Caco-2 (cell line): ENCODE data around the gene ANKRD2. TPM values are rescaled to one million over a fixed set of nuclear protein-coding genes. Genes with fewer than 3 reads are reported as not detected.

Source experiments
- BruUV-seq: library from RNA; stranded (reverse); fragments of 400-500 nt; replicated peaks from 2 replicates; lab custom pipeline; 2021; lab: Mats Ljungman, UMichigan
- CTCF ChIA-PET: fragments of 300-600 bp; sonication (Branson Sonifier 250); formaldehyde crosslinking; loops from one replicate; lab custom pipeline; 2022; ENCODE audit warnings: antibody characterized with exemption; lab: Charles Lee
- POLR2A ChIA-PET: fragments of 300-600 bp; sonication (Branson Sonifier 250); formaldehyde crosslinking; loops from one replicate; lab custom pipeline; 2022; ENCODE audit warnings: antibody characterized with exemption; lab: Charles Lee
- DNase-seq, 2 experiments: peaks; one replicate each; pipeline versions ENCODE4 v3.0.0 to v3.0.0-alpha.2; 2020 to 2022
- H3K27me3 ChIP-seq: replicated peaks from 2 replicates; pipeline ENCODE4 v1.6.0; 2011; ENCODE audit warnings: low read length; ENCODE audit not compliant: control insufficient read depth, insufficient read depth
- H3K36me3 ChIP-seq: 2 replicates; pipeline ENCODE4 v1.5.1; 2011; ENCODE audit warnings: low read length; ENCODE audit not compliant: control insufficient read depth, insufficient read depth
- H3K4me1 ChIP-seq: fragments of 250-450 bp; sonication (Bioruptor Pico); 2 replicates; pipeline ENCODE4 v1.5.1; 2020; ENCODE audit warnings: mild to moderate bottlenecking
- H3K4me3 ChIP-seq: 2 replicates; pipeline ENCODE4 v1.5.1; 2011; ENCODE audit warnings: low read depth, mild to moderate bottlenecking, control low read depth, low read length
- H3K9me3 ChIP-seq: fragments of 250-450 bp; sonication (Bioruptor Pico); 2 replicates; pipeline ENCODE4 v1.5.1; 2020; ENCODE audit warnings: mild to moderate bottlenecking, moderate library complexity
- H3K27ac Mint-ChIP-seq: one replicate; pipeline ENCODE4 v1.8.0; 2022; ENCODE audit warnings: mixed read lengths; ENCODE audit not compliant: unreplicated experiment
- H3K27me3 Mint-ChIP-seq: one replicate; pipeline ENCODE4 v1.8.0; 2022; ENCODE audit warnings: mixed read lengths; ENCODE audit not compliant: insufficient read depth, unreplicated experiment
- H3K36me3 Mint-ChIP-seq: one replicate; pipeline ENCODE4 v1.8.0; 2022; ENCODE audit warnings: mild to moderate bottlenecking, mixed read lengths; ENCODE audit not compliant: insufficient read depth, unreplicated experiment
- H3K4me1 Mint-ChIP-seq: one replicate; pipeline ENCODE4 v1.8.0; 2022; ENCODE audit warnings: low read depth, mixed read lengths; ENCODE audit not compliant: unreplicated experiment
- H3K4me3 Mint-ChIP-seq: one replicate; pipeline ENCODE4 v1.8.0; 2022; ENCODE audit warnings: mild to moderate bottlenecking, moderate library complexity, mixed read lengths; ENCODE audit not compliant: unreplicated experiment
- H3K9me3 Mint-ChIP-seq: one replicate; pipeline ENCODE4 v1.8.0; 2022; ENCODE audit warnings: mixed read lengths; ENCODE audit not compliant: unreplicated experiment
- CTCF ChIP-seq, 2 experiments: fragments of 200-600 bp in 1 of 2; IDR thresholded peaks; 1 replicate in 1 of 2; 2 replicates in 1 of 2; pipeline versions ENCODE4 v1.5.1 to v1.8.0; 2011 to 2022; ENCODE audit warnings: antibody characterized with exemption in 1 of 2, control low read depth in 1 of 2, inconsistent platforms in 1 of 2, low read depth in 1 of 2, low read length in 1 of 2, mild to moderate bottlenecking in 1 of 2, moderate library complexity in 1 of 2; ENCODE audit not compliant: insufficient read depth in 1 of 2, severe bottlenecking in 1 of 2, unreplicated experiment in 1 of 2
- intact Hi-C: fragments of 100-400 bp; cut with micrococcal nuclease; formaldehyde crosslinking; loops from one replicate; pipeline ENCODE4 v1.10.0; 2022; ENCODE audit not compliant: unreplicated experiment
- total RNA-seq: library from RNA; stranded (reverse); gene quantifications from 2 replicates; pipeline ENCODE4 v1.2.3, GENCODE V29; 2022

The ANKRD2 gene
- total RNA-seq, 1 experiment from 2014 or later = not detected

GRCh38 chr10:97582169-97582568 is 9.6 kb downstream of the ANKRD2 start:
- H3K36me3 ChIP-seq = no peaks in the 10 kb centered on the region
- H3K9me3 Mint-ChIP-seq = no peaks in the 10 kb centered on the region
- ChIA-PET CTCF (no interaction called here), POLR2A (no interaction called here)
- H3K4me1 Mint-ChIP-seq = peaks cover 10% of the 10 kb centered on the region
- H3K4me3 ChIP-seq = no peak overlapping the region
- no peak for DNase-seq
- intact Hi-C loops = no loop called here
- TF ChIP-seq CTCF (IDR thresholded peaks at IDR 0.05; ENCODE audit: insufficient read depth in 1 of 2, low read depth in 1 of 2, low read length in 1 of 2, severe bottlenecking in 1 of 2, unreplicated experiment in 1 of 2) = no peak
- H3K27me3 Mint-ChIP-seq = no peaks in the 10 kb centered on the region
- no peak overlapping the region for H3K27ac Mint-ChIP-seq
- H3K36me3 Mint-ChIP-seq = no peaks in the 10 kb centered on the region
- no TSS peak for BruUV-seq
- no peaks in the 10 kb centered on the region for H3K27me3 ChIP-seq
- H3K4me1 ChIP-seq = peaks cover 17% of the 10 kb centered on the region
- H3K4me3 Mint-ChIP-seq = no peak overlapping the region
- H3K9me3 ChIP-seq = no peaks in the 10 kb centered on the region

GRCh38 chr10:97583476-97583875 is 10.9 kb downstream of the ANKRD2 start:
- Histone ChIP-seq H3K4me3 (no peak overlapping the region), H3K27me3 (no peaks in the 10 kb centered on the region), H3K4me1 (peaks cover 20% of the 10 kb centered on the region), H3K36me3 (no peaks in the 10 kb centered on the region), H3K9me3 (no peaks in the 10 kb centered on the region)
- no TSS peak for BruUV-seq
- Mint-ChIP-seq H3K9me3 (no peaks in the 10 kb centered on the region), H3K4me1 (peaks cover 10% of the 10 kb centered on the region), H3K4me3 (no peak overlapping the region), H3K27me3 (no peaks in the 10 kb centered on the region), H3K27ac (no peak overlapping the region), H3K36me3 (no peaks in the 10 kb centered on the region)
- intact Hi-C loops = no loop called here
- ChIA-PET POLR2A (no interaction called here), CTCF (interaction anchor here (2.6 kb wide), 1 partner anchor 11 kb away, joined by 15 read pairs; the partner anchor contains the start of gene ANKRD2)
- TF ChIP-seq CTCF (IDR thresholded peaks at IDR 0.05; ENCODE audit: insufficient read depth in 1 of 2, low read depth in 1 of 2, low read length in 1 of 2, severe bottlenecking in 1 of 2, unreplicated experiment in 1 of 2) = no peak
- no peak for DNase-seq

GRCh38 chr10:97584060-97584797 is 11.7 kb downstream of the ANKRD2 start, which contains the start of gene HOGA1:
Gene HOGA1 (plus strand): TSS chr10:97584389. CDS start chr10:97584704, 315 bp downstream.
- H3K36me3 Mint-ChIP-seq = no peaks in the 10 kb centered on the region
- POLR2A ChIA-PET = no interaction called here
- Histone ChIP-seq H3K36me3 (no peaks in the 10 kb centered on the region), H3K27me3 (no peaks in the 10 kb centered on the region), H3K4me3 (no peak within 1 kb of the TSS), H3K4me1 (peaks cover 25% of the 10 kb centered on the region), H3K9me3 (no peaks in the 10 kb centered on the region)
- TF ChIP-seq CTCF (IDR thresholded peaks at IDR 0.05; ENCODE audit: insufficient read depth in 1 of 2, low read depth in 1 of 2, low read length in 1 of 2, severe bottlenecking in 1 of 2, unreplicated experiment in 1 of 2) = no peak
- H3K4me3 Mint-ChIP-seq = no peak within 1 kb of the TSS
- no peaks in the 10 kb centered on the region for H3K9me3 Mint-ChIP-seq
- peak within 1 kb of the TSS; percentile 21 for H3K27ac Mint-ChIP-seq
- CTCF ChIA-PET = interaction anchor here (1.1 to 2.6 kb wide), 2 partner anchors 12 to 99 kb away, joined by 3 to 15 read pairs; partner anchors contain the start of gene ANKRD2
- DNase-seq = peak; percentile 28 to 62
- no peaks in the 10 kb centered on the region for H3K27me3 Mint-ChIP-seq
- intact Hi-C loops = no loop called here
- BruUV-seq = no TSS peak
- H3K4me1 Mint-ChIP-seq = peaks cover 10% of the 10 kb centered on the region
